Neural progenitor cell (in vitro differentiated cells): ENCODE results near the gene LMCD1. TPM values are rescaled to one million over a fixed set of nuclear protein-coding genes. Genes with fewer than 3 reads are reported as not detected.

Experiments used
- DNase-seq: peaks from one replicate; pipeline ENCODE4 v3.0.0-alpha.2; 2016; ENCODE audit warnings: low spot score
- H2AFZ ChIP-seq: fragments of 200-600 bp; sonication (generic); replicated peaks from 2 replicates; pipeline ENCODE4 v1.6.1; 2016; ENCODE audit warnings: antibody characterized with exemption
- H3F3A ChIP-seq: fragments of 200-600 bp; sonication (generic); 2 replicates; pipeline ENCODE4 v1.6.1; 2016; ENCODE audit warnings: antibody characterized with exemption, low read depth
- H3K27ac ChIP-seq: fragments of 200-600 bp; sonication (generic); 2 replicates; pipeline ENCODE4 v1.5.1; 2016; ENCODE audit warnings: mild to moderate bottlenecking
- H3K27me3 ChIP-seq: fragments of 200-600 bp; sonication (generic); 2 replicates; pipeline ENCODE4 v1.6.1; 2016; ENCODE audit warnings: mild to moderate bottlenecking, moderate library complexity
- H3K36me3 ChIP-seq: fragments of 200-600 bp; sonication (generic); 2 replicates; pipeline ENCODE4 v1.5.1; 2016
- H3K4me1 ChIP-seq: fragments of 200-600 bp; sonication (generic); 2 replicates; pipeline ENCODE4 v1.6.1; 2016; ENCODE audit warnings: mixed run types
- H3K4me2 ChIP-seq: fragments of 200-600 bp; sonication (generic); 2 replicates; pipeline ENCODE4 v1.6.1; 2016
- H3K4me3 ChIP-seq: fragments of 200-600 bp; sonication (generic); 2 replicates; pipeline ENCODE4 v1.5.1; 2016
- H3K79me2 ChIP-seq: fragments of 200-600 bp; sonication (generic); 2 replicates; pipeline ENCODE4 v1.6.1; 2016; ENCODE audit warnings: low read depth
- H3K9ac ChIP-seq: fragments of 200-600 bp; sonication (generic); 2 replicates; pipeline ENCODE4 v1.6.1; 2016
- H3K9me3 ChIP-seq: fragments of 200-600 bp; sonication (generic); 2 replicates; pipeline ENCODE4 v1.5.1; 2016; ENCODE audit warnings: low read depth
- H4K20me1 ChIP-seq: fragments of 200-600 bp; sonication (generic); 2 replicates; pipeline ENCODE4 v1.6.1; 2016; ENCODE audit warnings: low read depth
- H3K27ac Mint-ChIP-seq: 3 replicates; pipeline ENCODE4 v1.8.0; 2021; ENCODE audit warnings: mixed read lengths
- H3K27me3 Mint-ChIP-seq: 2 replicates; pipeline ENCODE4 v1.8.0; 2022; ENCODE audit warnings: low read depth, mild to moderate bottlenecking, inconsistent platforms, moderate library complexity, mixed read lengths; ENCODE audit not compliant: insufficient read depth
- H3K36me3 Mint-ChIP-seq: 3 replicates; pipeline ENCODE4 v1.8.0; 2021; ENCODE audit warnings: mixed read lengths
- H3K4me1 Mint-ChIP-seq: 3 replicates; pipeline ENCODE4 v1.8.0; 2021; ENCODE audit warnings: mixed read lengths
- H3K4me3 Mint-ChIP-seq: 3 replicates; pipeline ENCODE4 v1.8.0; 2021; ENCODE audit warnings: mild to moderate bottlenecking, moderate library complexity, mixed read lengths
- H3K9me3 Mint-ChIP-seq: 3 replicates; pipeline ENCODE4 v1.8.0; 2020; ENCODE audit warnings: mixed read lengths
- CTCF ChIP-seq: fragments of 200-600 bp; sonication (generic); IDR thresholded peaks from 2 replicates; pipeline ENCODE4 v1.5.1; 2017; ENCODE audit warnings: antibody characterized with exemption, mild to moderate bottlenecking
- EZH2 ChIP-seq: fragments of 200-600 bp; sonication (generic); IDR thresholded peaks from 2 replicates; pipeline ENCODE4 v1.6.1; 2017; ENCODE audit warnings: antibody characterized with exemption, mild to moderate bottlenecking, moderate library complexity
- EZH2phosphoT487 ChIP-seq: fragments of 200-600 bp; sonication (generic); IDR thresholded peaks from 2 replicates; pipeline ENCODE4 v1.6.1; 2017; ENCODE audit warnings: antibody characterized with exemption
- total RNA-seq: library from RNA; depleted of rRNA; stranded (reverse); fragments of >200 nt; gene quantifications from 2 replicates; pipeline ENCODE4 v1.2.3, GENCODE V29; 2015; ENCODE audit warnings: low replicate concordance

The LMCD1 gene
- total RNA-seq, 1 donor from 2014 or later = not detected

DNA sequence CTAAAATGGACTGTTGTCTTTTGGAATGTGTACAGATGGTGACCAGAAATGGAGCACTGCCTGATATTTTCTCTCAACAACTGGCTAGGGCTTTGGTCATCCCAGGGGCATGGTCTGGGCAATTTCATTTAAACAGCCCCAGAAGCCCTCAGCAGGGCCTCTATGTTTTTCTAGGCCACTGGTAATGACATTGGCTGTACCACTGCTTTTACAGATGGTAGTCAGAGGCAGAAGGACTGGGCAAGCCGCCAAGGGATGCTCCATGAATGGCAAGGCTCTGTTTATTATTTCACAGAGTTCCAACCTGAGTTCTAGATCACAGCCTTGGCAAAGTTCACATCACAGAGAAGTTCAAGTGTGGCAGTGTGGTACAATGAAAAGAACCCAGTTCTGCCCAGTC is 37.0 kb upstream of the LMCD1 start:
- H3K9me3 ChIP-seq = no peaks in the 10 kb centered on the region
- H2AFZ ChIP-seq = no peak overlapping the region
- H3K4me3 ChIP-seq = no peak overlapping the region
- H3K27me3 ChIP-seq = no peaks in the 10 kb centered on the region
- H3K4me2 ChIP-seq = no peak overlapping the region
- no peak overlapping the region for H3K9ac ChIP-seq
- H3F3A ChIP-seq = no peaks in the 10 kb centered on the region
- H3K36me3 ChIP-seq = no peaks in the 10 kb centered on the region
- no peaks in the 10 kb centered on the region for H3K4me1 Mint-ChIP-seq
- no peak overlapping the region for H3K27ac Mint-ChIP-seq
- H3K9me3 Mint-ChIP-seq = peaks cover 3% of the 10 kb centered on the region
- H3K4me3 Mint-ChIP-seq = no peak overlapping the region
- H3K79me2 ChIP-seq = no peaks in the 10 kb centered on the region
- no peaks in the 10 kb centered on the region for H3K4me1 ChIP-seq
- no peak for DNase-seq
- no peaks in the 10 kb centered on the region for H4K20me1 ChIP-seq
- H3K27ac ChIP-seq = no peak overlapping the region
- H3K36me3 Mint-ChIP-seq = no peaks in the 10 kb centered on the region
- peaks cover 5% of the 10 kb centered on the region for H3K27me3 Mint-ChIP-seq
- TF ChIP-seq EZH2 = no peak
- TF ChIP-seq CTCF = no peak
- no peak for TF ChIP-seq EZH2phosphoT487

GRCh38 chr3:8466526-8466925 is 35.1 kb upstream of the LMCD1 start:
- no peak overlapping the region for H3K27ac Mint-ChIP-seq

GRCh38 chr3:8470801-8471200 is 30.8 kb upstream of the LMCD1 start:
- H3F3A ChIP-seq = no peaks in the 10 kb centered on the region
- no peaks in the 10 kb centered on the region for H3K9me3 ChIP-seq
- H3K27me3 ChIP-seq = no peaks in the 10 kb centered on the region
- Mint-ChIP-seq H3K27me3 (peaks cover 2% of the 10 kb centered on the region), H3K4me3 (no peak overlapping the region), H3K27ac (peak overlapping the region; percentile 31), H3K9me3 (no peaks in the 10 kb centered on the region), H3K4me1 (peaks cover 5% of the 10 kb centered on the region), H3K36me3 (no peaks in the 10 kb centered on the region)
- H3K79me2 ChIP-seq = no peaks in the 10 kb centered on the region
- H3K27ac ChIP-seq = no peak overlapping the region
- no peak overlapping the region for H3K9ac ChIP-seq
- H2AFZ ChIP-seq = no peak overlapping the region
- H3K4me1 ChIP-seq = no peaks in the 10 kb centered on the region
- DNase-seq = no peak
- no peaks in the 10 kb centered on the region for H3K36me3 ChIP-seq
- no peak overlapping the region for H3K4me2 ChIP-seq
- no peaks in the 10 kb centered on the region for H4K20me1 ChIP-seq
- TF ChIP-seq EZH2 = no peak
- TF ChIP-seq CTCF = no peak
- TF ChIP-seq EZH2phosphoT487 = no peak
- H3K4me3 ChIP-seq = no peak overlapping the region

More at GRCh38 chr3:8466526-8466925, 35.1 kb upstream of the LMCD1 start:
- Histone ChIP-seq H2AFZ (no peak overlapping the region), H3K4me2 (no peak overlapping the region), H3F3A (no peaks in the 10 kb centered on the region), H3K36me3 (no peaks in the 10 kb centered on the region), H3K27me3 (no peaks in the 10 kb centered on the region), H3K9me3 (no peaks in the 10 kb centered on the region), H3K4me1 (no peaks in the 10 kb centered on the region), H3K79me2 (no peaks in the 10 kb centered on the region), H3K9ac (no peak overlapping the region), H4K20me1 (no peaks in the 10 kb centered on the region), H3K27ac (no peak overlapping the region), H3K4me3 (no peak overlapping the region)
- Mint-ChIP-seq H3K9me3 (peaks cover 3% of the 10 kb centered on the region), H3K27me3 (peaks cover 5% of the 10 kb centered on the region), H3K36me3 (no peaks in the 10 kb centered on the region), H3K4me3 (no peak overlapping the region), H3K4me1 (peaks cover 5% of the 10 kb centered on the region)
- TF ChIP-seq CTCF (no peak), EZH2phosphoT487 (no peak), EZH2 (no peak)
- DNase-seq = no peak

- H2AFZ ChIP-seq = no peak overlapping the region
- Mint-ChIP-seq H3K4me1 (peaks cover 5% of the 10 kb centered on the region), H3K27ac (no peak overlapping the region), H3K4me3 (no peak overlapping the region), H3K9me3 (no peaks in the 10 kb centered on the region), H3K27me3 (no peaks in the 10 kb centered on the region), H3K36me3 (no peaks in the 10 kb centered on the region)
- TF ChIP-seq EZH2 = no peak
- no peak for TF ChIP-seq EZH2phosphoT487
- TF ChIP-seq CTCF = no peak
- no peaks in the 10 kb centered on the region for H3K36me3 ChIP-seq
- DNase-seq = no peak
- no peak overlapping the region for H3K4me3 ChIP-seq
- H3F3A ChIP-seq = no peaks in the 10 kb centered on the region
- H3K9ac ChIP-seq = no peak overlapping the region
- H3K4me2 ChIP-seq = no peak overlapping the region
- no peaks in the 10 kb centered on the region for H4K20me1 ChIP-seq
- H3K79me2 ChIP-seq = no peaks in the 10 kb centered on the region
- H3K27ac ChIP-seq = no peak overlapping the region
- H3K4me1 ChIP-seq = no peaks in the 10 kb centered on the region
- H3K9me3 ChIP-seq = no peaks in the 10 kb centered on the region
- H3K27me3 ChIP-seq = no peaks in the 10 kb centered on the region
These were observed 29.1 kb upstream of the LMCD1 start for GRCh38 chr3:8472549-8472948.
